Panc1 (cell line): Measurements from ENCODE around the gene ADAM10.

ENCODE experiments used
- POLR2AphosphoS5 ChIP-seq: IDR thresholded peaks from 2 replicates; pipeline ENCODE4 v1.6.1; 2012; ENCODE audit warnings: mild to moderate bottlenecking, low read depth, low read length, moderate library complexity
- SIN3A ChIP-seq: IDR thresholded peaks from 2 replicates; pipeline ENCODE4 v1.6.1; 2012; ENCODE audit warnings: low read depth, mild to moderate bottlenecking, low read length, moderate library complexity, borderline replicate concordance; ENCODE audit not compliant: insufficient read depth
- TF ChIP-seq, protein P1 (sequence below): fragments of 450-650 bp; IDR thresholded peaks from 2 replicates; pipeline ENCODE4 v1.5.1; 2017; ENCODE audit warnings: mild to moderate bottlenecking
- TF ChIP-seq, protein P2 (sequence below), 2 experiments: IDR thresholded peaks; 2 replicates each; pipeline ENCODE4 v1.6.1; 2011 to 2012; ENCODE audit warnings: low read depth in 2 of 2, control low read depth in 1 of 2, low read length in 1 of 2, mild to moderate bottlenecking in 1 of 2, moderate library complexity in 1 of 2; ENCODE audit not compliant: insufficient read depth in 1 of 2

DNA sequence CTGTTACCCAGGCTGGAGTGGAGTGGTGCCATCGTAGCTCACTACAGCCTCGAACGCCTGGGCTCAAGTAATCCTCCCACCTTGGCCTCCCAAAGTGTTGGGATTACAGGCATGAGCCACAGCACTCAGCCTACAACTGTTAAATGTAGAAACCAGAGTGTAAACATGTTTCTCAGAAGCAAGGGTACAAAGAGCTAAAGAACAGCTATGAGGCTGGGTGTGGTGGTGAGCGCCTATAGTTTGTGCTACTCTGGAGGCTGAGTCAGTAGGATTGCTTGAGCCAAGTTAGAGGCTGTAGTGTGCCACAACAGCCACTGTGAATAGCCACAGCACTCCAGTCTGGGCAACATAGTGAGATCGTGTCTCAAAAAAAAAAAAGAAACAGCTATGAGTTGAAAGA is 16.8 kb upstream of the ADAM10 start:
- TF ChIP-seq, protein P1, sequence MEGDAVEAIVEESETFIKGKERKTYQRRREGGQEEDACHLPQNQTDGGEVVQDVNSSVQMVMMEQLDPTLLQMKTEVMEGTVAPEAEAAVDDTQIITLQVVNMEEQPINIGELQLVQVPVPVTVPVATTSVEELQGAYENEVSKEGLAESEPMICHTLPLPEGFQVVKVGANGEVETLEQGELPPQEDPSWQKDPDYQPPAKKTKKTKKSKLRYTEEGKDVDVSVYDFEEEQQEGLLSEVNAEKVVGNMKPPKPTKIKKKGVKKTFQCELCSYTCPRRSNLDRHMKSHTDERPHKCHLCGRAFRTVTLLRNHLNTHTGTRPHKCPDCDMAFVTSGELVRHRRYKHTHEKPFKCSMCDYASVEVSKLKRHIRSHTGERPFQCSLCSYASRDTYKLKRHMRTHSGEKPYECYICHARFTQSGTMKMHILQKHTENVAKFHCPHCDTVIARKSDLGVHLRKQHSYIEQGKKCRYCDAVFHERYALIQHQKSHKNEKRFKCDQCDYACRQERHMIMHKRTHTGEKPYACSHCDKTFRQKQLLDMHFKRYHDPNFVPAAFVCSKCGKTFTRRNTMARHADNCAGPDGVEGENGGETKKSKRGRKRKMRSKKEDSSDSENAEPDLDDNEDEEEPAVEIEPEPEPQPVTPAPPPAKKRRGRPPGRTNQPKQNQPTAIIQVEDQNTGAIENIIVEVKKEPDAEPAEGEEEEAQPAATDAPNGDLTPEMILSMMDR: no peak
- TF ChIP-seq POLR2AphosphoS5 (no peak), SIN3A (no peak)
- TF ChIP-seq, protein P2, sequence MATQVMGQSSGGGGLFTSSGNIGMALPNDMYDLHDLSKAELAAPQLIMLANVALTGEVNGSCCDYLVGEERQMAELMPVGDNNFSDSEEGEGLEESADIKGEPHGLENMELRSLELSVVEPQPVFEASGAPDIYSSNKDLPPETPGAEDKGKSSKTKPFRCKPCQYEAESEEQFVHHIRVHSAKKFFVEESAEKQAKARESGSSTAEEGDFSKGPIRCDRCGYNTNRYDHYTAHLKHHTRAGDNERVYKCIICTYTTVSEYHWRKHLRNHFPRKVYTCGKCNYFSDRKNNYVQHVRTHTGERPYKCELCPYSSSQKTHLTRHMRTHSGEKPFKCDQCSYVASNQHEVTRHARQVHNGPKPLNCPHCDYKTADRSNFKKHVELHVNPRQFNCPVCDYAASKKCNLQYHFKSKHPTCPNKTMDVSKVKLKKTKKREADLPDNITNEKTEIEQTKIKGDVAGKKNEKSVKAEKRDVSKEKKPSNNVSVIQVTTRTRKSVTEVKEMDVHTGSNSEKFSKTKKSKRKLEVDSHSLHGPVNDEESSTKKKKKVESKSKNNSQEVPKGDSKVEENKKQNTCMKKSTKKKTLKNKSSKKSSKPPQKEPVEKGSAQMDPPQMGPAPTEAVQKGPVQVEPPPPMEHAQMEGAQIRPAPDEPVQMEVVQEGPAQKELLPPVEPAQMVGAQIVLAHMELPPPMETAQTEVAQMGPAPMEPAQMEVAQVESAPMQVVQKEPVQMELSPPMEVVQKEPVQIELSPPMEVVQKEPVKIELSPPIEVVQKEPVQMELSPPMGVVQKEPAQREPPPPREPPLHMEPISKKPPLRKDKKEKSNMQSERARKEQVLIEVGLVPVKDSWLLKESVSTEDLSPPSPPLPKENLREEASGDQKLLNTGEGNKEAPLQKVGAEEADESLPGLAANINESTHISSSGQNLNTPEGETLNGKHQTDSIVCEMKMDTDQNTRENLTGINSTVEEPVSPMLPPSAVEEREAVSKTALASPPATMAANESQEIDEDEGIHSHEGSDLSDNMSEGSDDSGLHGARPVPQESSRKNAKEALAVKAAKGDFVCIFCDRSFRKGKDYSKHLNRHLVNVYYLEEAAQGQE (IDR thresholded peaks at IDR 0.05; ENCODE audit: insufficient read depth in 1 of 2, low read depth in 2 of 2, low read length in 1 of 2): no peak
